ENCODE results near the gene SCYGR1.

DNA sequence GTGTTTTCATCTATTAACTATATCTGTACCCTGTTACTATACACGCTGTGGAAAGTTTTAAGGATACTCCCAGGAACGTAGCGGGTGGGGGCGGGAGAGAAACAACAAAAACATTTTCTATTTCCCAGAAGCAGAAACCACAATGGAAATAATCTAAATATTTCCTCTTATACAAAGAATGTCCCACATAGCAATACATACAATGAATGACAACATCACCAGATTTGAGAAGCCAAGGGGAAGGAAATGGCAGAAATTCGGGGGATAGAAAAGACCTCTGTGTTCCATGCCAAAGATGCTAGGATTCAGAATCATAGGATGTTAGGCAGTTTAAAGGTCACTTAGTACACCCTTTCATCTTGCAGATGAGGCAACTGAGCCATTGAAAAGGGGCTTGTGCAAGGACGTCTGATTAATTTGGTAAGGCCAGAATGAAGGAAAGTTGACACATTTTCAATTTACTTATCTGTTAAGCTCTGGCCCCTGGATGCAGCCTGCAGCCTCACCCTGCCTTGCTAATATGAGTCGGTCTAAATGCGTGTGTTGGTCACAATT, 41.1 kb upstream of the SCYGR1 start:
- TF ChIP-seq, protein P1, sequence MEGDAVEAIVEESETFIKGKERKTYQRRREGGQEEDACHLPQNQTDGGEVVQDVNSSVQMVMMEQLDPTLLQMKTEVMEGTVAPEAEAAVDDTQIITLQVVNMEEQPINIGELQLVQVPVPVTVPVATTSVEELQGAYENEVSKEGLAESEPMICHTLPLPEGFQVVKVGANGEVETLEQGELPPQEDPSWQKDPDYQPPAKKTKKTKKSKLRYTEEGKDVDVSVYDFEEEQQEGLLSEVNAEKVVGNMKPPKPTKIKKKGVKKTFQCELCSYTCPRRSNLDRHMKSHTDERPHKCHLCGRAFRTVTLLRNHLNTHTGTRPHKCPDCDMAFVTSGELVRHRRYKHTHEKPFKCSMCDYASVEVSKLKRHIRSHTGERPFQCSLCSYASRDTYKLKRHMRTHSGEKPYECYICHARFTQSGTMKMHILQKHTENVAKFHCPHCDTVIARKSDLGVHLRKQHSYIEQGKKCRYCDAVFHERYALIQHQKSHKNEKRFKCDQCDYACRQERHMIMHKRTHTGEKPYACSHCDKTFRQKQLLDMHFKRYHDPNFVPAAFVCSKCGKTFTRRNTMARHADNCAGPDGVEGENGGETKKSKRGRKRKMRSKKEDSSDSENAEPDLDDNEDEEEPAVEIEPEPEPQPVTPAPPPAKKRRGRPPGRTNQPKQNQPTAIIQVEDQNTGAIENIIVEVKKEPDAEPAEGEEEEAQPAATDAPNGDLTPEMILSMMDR (conservative IDR thresholded peaks at IDR 0.05; ENCODE audit: low read depth, low read length) = no peak
- TF ChIP-seq EZH2 (IDR thresholded peaks at IDR 0.05; ENCODE audit: low read length, unreplicated experiment) = no peak

Data from PC-3 (cell line).